Right lobe of liver (tissue), 4 donors: ENCODE results near the gene LPA.

Experiments
- POLR2A ChIP-seq: fragments of 450-650 bp; IDR thresholded peaks from one replicate; pipeline ENCODE4 v1.6.1; 2017; ENCODE audit warnings: antibody characterized with exemption, mild to moderate bottlenecking
- TF ChIP-seq, protein P1 (sequence below), 4 donors: fragments of 200-600 bp in 3 of 4; fragments of 450-650 bp in 1 of 4; IDR thresholded peaks; one replicate each; pipeline versions ENCODE4 v1.5.1 to v1.8.0; 2016 to 2022; ENCODE audit warnings: antibody characterized with exemption in 4 of 4, mild to moderate bottlenecking in 2 of 4
- donor health status: DM: no; HTN: no; CAD: no.
- donor health status: DM: no; HTN: no; CAD: no.
- donor health status: DM: no; HTN: yes; CAD: no.

DNA sequence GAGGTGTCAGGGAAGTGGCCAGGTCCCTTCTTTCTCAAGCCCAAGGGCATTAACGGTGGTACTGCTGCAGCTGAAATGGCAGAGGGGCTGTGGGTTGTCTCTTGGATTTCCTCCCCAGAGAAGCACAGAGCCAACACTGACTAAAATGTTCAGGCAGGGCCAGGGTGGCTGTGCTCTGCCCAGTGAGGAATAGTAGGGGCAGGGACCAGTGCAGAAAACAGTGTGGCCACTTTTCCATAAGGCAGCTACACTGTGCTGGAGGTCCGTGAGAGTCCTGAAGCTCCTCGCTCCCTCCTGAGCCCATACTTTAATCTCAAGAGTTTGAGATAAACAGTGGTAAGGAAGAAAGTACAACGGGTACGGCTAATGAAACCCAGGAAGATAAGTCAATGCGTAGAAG is 4.5 kb downstream of the LPA start:
- TF ChIP-seq, protein P1, sequence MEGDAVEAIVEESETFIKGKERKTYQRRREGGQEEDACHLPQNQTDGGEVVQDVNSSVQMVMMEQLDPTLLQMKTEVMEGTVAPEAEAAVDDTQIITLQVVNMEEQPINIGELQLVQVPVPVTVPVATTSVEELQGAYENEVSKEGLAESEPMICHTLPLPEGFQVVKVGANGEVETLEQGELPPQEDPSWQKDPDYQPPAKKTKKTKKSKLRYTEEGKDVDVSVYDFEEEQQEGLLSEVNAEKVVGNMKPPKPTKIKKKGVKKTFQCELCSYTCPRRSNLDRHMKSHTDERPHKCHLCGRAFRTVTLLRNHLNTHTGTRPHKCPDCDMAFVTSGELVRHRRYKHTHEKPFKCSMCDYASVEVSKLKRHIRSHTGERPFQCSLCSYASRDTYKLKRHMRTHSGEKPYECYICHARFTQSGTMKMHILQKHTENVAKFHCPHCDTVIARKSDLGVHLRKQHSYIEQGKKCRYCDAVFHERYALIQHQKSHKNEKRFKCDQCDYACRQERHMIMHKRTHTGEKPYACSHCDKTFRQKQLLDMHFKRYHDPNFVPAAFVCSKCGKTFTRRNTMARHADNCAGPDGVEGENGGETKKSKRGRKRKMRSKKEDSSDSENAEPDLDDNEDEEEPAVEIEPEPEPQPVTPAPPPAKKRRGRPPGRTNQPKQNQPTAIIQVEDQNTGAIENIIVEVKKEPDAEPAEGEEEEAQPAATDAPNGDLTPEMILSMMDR (IDR thresholded peaks at IDR 0.05) = no peak
- TF ChIP-seq POLR2A = no peak
